Stimulated activated CD4-positive, alpha-beta T cell treated with anti-CD3 and anti-CD28 coated beads, Interleukin-2, amount 100 ng/mL, for 48 hours (primary cell): ENCODE results near the gene ZGRF1.
"Not testable (repeated sequence)": the region's sequence is repeated elsewhere in the genome, so short reads cannot be mapped to it uniquely, and the experiment has no call there.

Experiments
- DNase-seq, 2 donors: peaks; one replicate each; pipeline ENCODE4 v3.0.0-alpha.2; 2020

Gene ZGRF1

GRCh38 chr4:112644595-112645535 lies 8.2 kb upstream of the ZGRF1 start:
- not testable (repeated sequence) for DNase-seq

DNA sequence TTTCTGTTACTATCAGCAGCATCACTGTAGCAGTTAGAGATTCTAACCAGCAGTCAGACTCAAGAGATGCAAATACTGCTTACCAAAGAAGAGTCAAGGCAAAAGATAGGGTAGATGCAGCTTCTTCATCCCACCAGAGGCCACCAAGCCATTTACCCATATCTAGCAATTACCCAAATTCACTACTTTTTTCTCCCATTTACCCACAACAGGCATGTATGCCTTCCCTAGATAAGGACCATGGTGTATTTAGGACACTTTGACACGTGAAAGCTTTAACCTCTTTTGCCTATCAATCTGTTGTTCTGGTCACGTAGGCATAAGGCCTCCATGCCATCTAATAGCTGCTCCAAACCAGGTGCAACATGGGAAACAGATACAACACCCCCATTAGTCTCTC lies 5.8 kb upstream of the ZGRF1 start:
- DNase-seq = no peak

- DNase-seq = no peak
These were observed 800 bp upstream of the ZGRF1 start for GRCh38 chr4:112637552-112637866.

- DNase-seq = no peak
These were observed 3.1 kb downstream of the ZGRF1 start for GRCh38 chr4:112633477-112634235.

DNA sequence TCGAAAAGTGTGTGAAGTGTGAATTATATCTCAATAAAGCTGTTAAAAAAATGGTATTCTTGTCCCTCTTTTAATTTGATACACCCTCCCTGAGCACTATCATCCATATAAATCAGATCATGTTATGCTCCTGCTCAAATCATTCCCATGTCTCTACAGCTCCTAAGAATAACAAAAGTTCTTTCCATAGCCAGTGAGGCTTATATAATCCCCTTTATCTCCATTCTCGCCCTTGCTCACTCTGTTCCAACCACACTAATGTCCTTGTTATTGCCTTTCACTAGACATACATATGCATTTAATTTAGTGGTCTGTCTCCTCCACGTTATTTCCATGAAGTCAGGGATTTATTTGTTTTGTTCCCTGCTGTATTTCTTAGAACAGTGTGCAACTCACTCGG lies 10.5 kb downstream of the ZGRF1 start:
- DNase-seq = no peak

DNA sequence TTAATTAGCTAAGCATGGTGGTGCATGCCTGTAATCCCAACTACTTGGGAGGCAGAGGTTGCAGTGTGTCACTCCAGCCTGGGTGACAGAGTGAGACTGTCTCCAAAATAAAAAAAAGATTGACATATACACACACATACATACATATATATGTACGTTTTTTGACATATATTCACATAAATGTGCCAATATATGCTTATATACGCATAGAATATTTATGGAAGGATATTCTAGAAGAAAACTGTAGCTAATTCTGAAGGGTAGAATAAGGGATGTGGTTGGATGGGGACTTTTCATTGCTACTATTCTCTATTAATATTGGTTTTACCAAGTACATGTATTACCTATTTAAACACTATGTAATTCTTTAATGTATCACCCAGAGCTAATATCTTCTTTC lies 19.7 kb downstream of the ZGRF1 start:
- DNase-seq = no peak

DNA sequence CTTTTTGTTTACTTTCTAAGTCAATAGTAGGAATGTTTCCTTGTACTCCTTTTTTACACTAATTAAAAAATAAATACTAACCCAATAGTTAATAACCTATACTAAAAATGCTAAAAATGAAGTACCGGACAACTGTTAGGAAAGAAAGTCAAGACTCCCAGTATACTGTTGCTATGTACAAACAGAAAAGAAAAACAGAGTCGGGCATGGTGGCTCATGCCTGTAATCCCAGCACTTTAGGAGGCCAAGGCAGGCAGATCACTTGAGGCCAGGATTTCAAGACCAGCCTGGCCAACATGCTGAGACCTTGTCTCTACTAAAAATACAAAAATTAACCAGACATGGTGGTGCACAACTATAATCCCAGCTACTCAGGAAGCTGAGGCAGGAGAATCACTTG lies 23.9 kb downstream of the ZGRF1 start:
- not testable (repeated sequence) for DNase-seq

GRCh38 chr4:112604589-112604988 lies 32.1 kb downstream of the ZGRF1 start:
- peak; percentile 1 to 14 for DNase-seq

DNA sequence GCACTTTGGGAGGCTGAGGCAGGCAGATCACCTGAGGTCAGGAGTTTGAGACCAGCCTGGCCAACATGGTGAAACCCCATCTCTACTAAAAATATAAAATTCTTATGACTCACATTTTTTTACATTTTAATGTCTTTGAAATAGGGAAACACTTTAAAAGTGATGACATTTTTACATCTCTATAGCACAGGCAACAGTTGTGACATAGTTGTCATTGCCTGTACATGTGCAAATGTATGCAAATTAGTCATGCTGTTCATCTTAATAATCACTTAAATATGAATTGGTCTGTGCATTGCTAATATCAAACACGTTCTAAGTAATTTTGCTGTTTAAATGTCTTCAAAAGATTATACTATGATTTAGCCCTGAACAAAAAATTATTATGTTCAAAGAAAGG lies 41.7 kb downstream of the ZGRF1 start:
- DNase-seq = no peak

- no peak for DNase-seq
These were observed 43.1 kb downstream of the ZGRF1 start for GRCh38 chr4:112593438-112594133.

- DNase-seq = no peak
These were observed 44.0 kb downstream of the ZGRF1 start for GRCh38 chr4:112592717-112593116.

DNA sequence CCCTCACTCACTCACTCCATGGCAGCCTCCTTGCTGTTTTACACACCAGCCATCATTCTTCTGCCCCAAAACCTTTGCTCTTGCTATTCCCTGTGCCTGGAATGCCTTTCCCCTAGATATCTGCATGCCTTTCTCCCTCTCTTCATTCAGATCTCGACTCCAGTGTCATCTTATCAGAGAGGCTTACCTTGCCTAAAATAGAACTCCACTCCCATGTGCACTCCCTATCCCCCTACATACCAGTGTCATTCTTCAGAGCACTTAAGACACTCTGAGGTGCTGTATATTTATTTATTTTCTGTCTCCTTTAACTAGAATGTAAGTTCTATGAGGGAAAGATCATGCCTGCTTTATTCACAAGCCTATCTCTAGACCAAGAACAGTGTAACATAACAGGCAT lies 45.1 kb downstream of the ZGRF1 start:
- no peak for DNase-seq

- no peak for DNase-seq
These were observed 47.5 kb downstream of the ZGRF1 start for GRCh38 chr4:112589206-112589605.

GRCh38 chr4:112585977-112586736 lies 50.6 kb downstream of the ZGRF1 start:
- DNase-seq = no peak

DNA sequence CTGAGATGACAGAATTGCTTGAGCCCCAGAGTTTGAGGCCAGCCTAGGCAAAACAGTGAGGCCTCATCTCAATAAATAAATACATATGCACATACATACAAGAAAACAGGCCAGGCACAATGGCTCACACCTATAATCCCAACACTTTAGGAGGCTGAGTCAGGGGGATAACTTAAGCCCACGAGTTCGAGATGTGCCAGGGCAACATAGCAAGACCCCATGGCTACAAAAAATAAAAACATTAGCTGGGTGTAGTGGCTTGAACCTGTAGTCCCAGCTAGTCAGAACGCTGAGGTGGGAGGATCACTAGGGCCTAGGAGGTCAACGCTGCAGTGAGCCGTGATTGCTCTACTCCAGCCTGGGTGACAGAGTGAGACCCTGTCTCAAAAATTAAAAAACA lies 69.2 kb downstream of the ZGRF1 start:
- no peak for DNase-seq

- DNase-seq = no peak
These were observed 71.9 kb downstream of the ZGRF1 start for GRCh38 chr4:112564706-112565270.

DNA sequence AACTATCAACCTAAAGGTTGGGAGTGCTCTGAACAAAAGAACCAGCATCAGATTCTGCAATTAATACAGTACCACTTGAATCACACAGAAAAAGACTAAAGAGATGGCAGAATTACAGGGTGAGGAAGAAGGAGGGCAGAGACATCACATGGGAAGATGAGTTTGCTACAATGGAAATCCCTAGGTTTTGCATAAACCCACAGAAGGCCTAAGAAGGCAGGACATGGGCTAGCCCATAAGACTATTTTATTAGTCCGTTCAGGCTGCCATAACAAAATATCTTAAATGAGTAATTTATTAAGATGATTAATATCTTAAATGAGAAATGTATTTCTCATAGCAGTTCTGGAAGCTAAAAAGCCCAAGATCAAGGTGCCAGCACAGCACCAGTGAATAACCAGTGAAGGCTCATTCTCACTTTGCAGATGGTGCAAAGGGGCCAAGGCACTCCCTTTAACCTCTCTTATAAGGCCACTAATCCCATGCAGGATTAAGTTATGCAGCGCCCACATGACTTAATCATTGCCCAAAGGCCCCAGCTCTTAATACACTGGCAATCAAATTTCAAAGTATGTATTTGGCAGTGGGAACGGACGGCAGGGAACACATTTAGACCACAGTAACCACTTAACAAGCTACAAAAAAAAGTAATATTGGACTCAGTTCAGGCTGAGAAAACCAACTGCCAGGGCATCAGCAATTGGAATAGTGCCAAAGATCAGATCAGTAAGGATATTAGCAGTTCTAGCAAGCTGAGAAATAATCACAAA lies 73.1 kb downstream of the ZGRF1 start:
- DNase-seq = no peak

DNA sequence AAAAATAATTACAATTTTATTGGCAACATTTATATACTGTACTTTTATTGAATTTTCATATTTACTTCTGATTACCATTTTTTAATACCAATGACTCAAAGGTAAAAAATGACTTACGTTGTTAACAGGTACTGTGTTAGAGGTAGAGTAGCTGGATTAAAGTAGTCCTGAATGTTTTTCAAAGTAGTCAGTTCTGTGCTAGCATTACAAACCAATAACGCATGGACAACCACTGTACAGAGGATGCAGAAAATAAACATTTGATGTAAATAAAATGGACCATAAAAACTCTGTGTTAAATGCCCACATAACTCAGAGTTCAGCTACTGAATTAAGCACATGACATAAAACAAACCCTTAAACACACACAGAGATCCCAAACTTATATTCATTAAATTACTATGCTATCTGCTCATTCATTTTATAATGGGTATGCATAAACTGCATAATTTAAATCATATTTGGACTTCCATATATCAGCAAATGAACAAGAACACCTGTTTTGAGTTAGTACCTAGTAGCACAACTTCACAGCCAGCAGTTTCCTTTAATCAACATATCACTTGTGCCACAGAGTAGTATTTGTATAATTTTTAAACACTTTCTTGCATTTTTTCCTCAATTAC lies 74.3 kb downstream of the ZGRF1 start:
- DNase-seq = no peak

DNA sequence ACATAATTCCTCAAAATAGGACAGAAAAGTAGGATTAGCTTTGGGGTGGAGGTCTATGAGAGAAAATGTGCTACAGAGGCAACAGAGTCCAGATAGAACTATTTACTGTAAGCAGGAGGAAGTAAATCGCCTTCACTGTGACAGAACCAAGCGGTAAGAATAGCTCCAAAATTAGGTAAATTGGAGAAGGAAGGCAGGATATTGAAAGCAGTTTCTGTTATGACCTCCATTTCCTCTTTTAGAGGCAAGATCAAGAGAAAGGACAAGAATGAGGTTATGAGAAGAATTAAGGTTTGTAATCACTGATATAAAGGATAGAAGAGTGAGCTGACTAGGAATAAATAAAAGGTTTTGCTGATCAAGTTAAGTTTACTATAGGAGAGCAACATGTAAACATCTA lies 76.6 kb downstream of the ZGRF1 start:
- DNase-seq = no peak

DNA sequence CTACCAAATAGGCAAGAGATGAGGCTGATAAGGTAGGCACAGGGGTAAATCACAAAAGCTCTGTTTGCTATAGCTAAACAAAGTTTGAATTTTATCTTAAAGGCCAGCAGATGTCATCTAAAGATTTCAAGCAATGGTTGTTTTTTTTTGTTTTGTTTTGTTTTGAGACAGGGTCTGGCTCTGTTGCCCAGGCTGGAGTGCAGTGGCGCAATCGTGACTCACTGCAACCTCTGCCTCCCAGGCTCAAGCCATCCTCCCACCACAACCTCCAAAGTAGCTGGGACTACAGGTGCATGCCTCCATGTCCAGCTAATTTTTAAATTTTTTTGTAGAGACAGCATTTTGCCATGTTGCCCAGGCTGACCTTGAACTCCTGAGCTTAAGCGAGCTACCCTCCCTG lies 77.7 kb downstream of the ZGRF1 start:
- DNase-seq = no peak
